PC-9 (cell line): ENCODE measurements around the gene SMARCA4.

Source experiments
- CTCF ChIP-seq: fragments of 200-600 bp; sonication (generic); conservative IDR thresholded peaks from 2 replicates; pipeline ENCODE4 v1.6.1; 2017; ENCODE audit warnings: mixed run types, antibody characterized with exemption, mild to moderate bottlenecking, moderate library complexity
- EZH2 ChIP-seq: fragments of 200-600 bp; sonication (generic); IDR thresholded peaks from 2 replicates; pipeline ENCODE4 v1.8.0; 2017; ENCODE audit warnings: antibody characterized with exemption, low read depth

- TF ChIP-seq CTCF (no peak), EZH2 (no peak)
These were observed 20.5 kb downstream of the SMARCA4 start for GRCh38 chr19:10981252-10981895.
